NCI-H460 (cell line): ENCODE measurements around the gene GPR143. TPM values are rescaled to one million over a fixed set of nuclear protein-coding genes. Genes with fewer than 3 reads are reported as not detected.
"Not testable (repeated sequence)": the region's sequence is repeated elsewhere in the genome, so short reads cannot be mapped to it uniquely, and the experiment has no call there.

Source experiments
- DNase-seq: peaks from one replicate; pipeline ENCODE4 v3.0.0-alpha.2; 2016; ENCODE audit warnings: low read depth; ENCODE audit errors: extremely low read depth
- total RNA-seq: library from RNA; depleted of rRNA; stranded (reverse); fragments of >200 nt; shearing (Covaris generic); gene quantifications from 2 replicates; pipeline ENCODE4 v1.2.3, GENCODE V29; 2014

The GPR143 gene
- total RNA-seq, 1 experiment from 2014 or later, result not detected

- DNase-seq, result no peak
Observed at GRCh38 chrX:9770319-9770718, 4.7 kb upstream of the GPR143 start.

DNA sequence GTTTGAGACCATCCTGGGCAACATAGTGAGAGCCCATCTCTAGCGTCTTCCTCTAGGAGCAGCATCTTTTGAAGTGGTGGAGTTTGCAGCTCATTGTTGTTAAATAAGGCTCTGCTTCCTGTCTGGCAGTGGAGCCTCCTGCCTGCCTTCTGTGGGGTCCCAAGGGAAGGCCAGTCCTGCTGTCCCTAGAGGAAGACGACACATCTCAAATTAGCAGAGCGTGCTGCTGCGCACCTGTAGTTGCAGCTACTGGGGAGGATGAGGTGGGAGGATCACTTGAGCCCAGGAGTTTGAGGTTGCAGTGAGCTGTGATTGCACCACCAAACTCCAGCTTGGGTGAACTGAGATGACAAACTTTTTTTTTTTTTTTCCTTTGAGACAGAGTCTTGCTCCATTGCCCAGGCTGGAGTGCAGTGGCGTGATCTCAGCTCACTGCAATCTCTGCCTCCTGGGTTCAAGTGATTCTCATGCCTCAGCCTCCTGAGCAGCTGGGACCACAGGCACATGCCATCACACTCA is 2.7 kb upstream of the GPR143 start:
- not testable (repeated sequence) for DNase-seq

DNA sequence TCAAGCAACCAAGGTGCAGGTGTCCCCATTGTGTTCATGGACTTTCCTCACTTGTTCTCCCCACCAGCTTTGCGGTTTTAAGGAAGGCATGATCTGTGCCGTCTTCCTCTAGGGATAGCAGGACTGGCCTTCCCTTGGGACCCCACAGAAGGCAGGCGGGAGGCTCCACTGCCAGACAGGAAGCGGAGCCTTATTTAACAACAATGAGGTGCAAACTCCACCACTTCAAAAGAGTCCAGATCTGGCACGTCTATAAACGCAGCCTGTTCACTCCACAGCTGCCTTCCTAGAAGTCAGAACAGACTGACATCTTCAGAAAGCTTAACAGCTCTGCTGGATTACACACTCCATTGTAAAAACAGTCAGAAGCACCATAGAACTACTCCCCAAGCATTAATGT is 1.7 kb upstream of the GPR143 start:
- DNase-seq, result no peak

- DNase-seq, result no peak
Observed at GRCh38 chrX:9765072-9765736, 443 bp downstream of the GPR143 start.

- DNase-seq, result no peak
Observed at GRCh38 chrX:9759337-9759736, 6.3 kb downstream of the GPR143 start.

GRCh38 chrX:9758021-9758638 is 7.5 kb downstream of the GPR143 start:
- no peak for DNase-seq

DNA sequence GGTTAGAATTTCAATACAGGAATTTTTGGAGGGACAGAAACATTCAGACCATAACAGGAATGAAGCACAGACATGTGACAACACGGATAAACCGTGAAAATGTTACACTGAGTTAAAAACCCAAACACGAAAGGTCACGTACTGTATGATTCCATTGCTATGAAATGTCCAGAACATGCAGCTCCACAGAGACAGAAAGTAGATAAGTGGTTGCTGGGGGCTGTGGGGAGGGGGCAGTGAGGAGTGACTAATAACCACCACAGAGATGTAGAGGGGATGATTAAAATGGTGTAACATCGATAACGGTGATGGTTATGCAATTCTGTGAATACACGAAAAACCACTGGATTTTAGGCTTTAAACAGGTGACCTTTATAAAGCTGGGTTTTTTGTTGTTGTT is 8.3 kb downstream of the GPR143 start:
- DNase-seq, result no peak

DNA sequence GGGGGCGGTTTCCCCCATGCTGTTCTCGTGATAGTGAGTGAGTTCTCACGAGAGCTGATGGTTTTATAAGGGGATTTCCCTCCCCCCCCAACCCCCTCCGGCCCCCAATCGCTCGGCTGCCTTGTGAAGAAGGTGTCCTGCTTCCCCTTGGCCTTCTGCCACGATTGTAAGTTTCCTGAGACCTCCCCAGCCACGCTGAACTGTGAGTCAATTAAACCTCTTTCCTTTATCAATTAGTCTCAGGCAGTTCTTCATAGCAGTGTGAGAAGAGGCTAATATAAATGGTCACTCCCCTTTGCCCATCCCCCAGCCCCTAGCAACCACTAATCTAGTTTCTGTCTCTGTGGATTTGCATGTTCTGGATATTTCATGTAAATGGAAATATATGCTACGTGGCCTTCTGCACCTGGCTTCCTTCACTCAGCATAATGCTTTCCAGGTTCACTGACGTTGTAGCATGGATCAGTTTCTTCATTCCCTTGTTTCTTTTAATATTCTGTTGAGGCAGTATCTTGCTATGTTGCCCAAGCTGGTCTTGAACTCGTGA is 16.4 kb downstream of the GPR143 start:
- no peak for DNase-seq

- DNase-seq, result no peak
Observed at GRCh38 chrX:9747644-9748043, 18.0 kb downstream of the GPR143 start.

- DNase-seq, result no peak
Observed at GRCh38 chrX:9746148-9746888, 19.3 kb downstream of the GPR143 start.

GRCh38 chrX:9745417-9746115 is 20.1 kb downstream of the GPR143 start:
- DNase-seq, result no peak

GRCh38 chrX:9739130-9739529 is 26.5 kb downstream of the GPR143 start:
- no peak for DNase-seq

DNA sequence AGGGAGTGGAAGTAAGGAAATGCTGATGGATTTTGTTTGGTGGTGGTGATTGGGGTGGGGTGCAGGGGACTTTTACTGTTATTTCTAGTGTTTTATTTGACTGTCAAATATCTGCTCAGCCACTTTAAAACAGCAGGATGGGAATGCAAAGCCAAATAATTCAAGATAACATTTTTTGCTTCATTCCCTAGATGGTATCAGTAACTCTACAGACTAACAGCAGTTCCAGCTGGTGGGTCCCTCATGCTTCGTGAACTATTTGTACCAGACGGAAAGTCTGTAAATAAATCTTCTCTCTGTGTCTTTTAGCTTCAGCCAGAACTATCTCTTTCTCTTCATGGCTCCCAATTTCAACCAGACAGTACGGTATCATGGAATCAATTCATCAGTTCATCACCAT is 27.5 kb downstream of the GPR143 start:
- DNase-seq, result no peak

DNA sequence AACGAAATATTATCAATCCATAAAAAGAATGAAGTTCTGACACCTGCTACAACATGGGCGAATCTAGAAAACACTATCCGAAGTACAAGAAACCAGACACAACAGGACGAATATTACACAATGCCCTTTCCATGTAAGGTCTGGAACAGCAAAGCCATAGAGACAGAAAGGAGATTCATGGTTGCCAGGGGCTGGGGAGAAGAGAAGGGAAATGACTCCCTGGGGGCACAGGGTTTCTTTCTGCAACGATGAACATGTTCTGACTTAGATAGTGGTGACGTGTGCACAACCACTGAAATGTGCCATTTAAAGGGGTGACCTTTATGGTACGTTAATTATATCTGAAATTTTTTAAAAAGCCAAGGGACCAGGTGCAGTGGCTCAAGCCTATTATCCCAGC is 28.3 kb downstream of the GPR143 start:
- no peak for DNase-seq

DNA sequence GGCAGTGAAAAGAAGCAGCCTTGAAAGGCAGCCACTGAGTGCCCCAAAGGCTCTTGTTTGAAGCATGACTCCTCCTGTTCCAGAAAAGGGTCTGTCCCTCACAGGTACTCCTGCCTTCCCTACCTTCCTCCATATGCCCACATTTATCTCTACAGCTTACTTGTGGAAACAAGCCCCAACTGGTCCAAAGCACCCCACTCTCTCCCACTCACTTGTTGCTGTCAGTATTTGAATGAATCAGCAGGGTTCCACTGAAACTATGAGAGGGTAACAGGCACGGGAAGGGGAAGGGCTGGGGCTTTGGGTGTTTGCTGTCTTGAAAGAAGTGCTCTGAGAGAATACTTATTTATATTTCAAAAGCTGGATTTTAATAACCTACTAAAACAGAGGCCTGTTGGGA is 34.9 kb downstream of the GPR143 start:
- DNase-seq, result no peak

DNA sequence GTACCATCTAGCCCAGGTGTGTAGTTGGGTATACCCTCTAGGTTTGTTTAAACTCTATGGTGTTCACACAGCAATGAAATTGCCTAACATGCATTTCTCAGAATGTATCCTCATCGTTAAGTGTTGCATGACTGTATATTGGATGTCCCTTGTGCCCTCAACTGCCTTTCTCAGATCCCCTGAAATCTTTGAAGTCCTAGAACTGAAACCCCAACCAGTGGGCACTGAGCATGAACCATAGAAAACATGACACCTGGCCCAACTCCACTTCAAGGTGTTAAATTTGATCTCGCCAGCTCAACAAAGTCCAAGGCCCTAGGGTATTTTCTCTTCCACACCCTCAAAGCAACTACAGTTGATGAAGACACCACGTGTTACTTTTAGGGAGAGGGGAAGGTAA is 35.6 kb downstream of the GPR143 start:
- no peak for DNase-seq

GRCh38 chrX:9729171-9729885 is 36.3 kb downstream of the GPR143 start:
- DNase-seq, result no peak

- DNase-seq, result no peak
Observed at GRCh38 chrX:9728261-9728660, 37.4 kb downstream of the GPR143 start.

DNA sequence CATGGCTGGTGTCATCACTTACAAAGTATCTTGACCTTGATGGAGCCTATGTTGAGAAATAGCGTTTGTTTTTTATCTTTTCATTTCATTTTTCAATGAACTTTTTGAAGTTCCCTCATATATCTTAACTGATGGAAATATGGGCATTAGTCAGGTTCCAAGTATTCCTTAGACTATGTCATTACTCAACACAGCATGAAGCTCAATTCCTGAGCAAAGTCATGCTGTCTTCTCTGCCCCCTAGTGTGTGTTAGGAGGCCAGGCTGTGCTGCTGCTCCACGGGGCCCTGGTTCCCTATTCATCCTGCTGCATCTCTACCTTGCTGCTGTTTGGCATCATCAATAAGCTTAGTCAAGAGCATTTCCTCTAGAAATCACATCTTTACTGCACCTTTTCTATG is 40.9 kb downstream of the GPR143 start:
- no peak for DNase-seq

DNA sequence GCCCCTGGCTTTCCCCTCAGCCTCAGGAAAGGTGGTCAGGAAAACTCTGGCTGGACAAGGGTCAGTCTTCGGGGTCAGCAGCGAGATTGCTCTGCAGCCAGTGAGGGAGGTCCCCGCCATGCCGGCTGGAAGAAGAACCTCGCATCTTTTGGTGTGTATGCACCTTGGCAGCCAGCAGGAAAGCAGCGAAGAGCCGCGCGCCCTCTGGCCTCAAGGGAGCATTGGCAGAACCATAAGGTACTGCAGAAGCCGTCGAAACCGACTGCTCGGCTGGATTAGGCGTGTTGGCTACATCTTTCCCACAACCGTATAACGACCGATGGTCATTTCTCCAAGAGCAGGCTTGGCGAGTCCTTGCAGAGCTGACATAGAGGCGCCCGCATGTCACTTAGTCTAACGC is 48.3 kb downstream of the GPR143 start:
- DNase-seq, result no peak
